Esophagus muscularis mucosa (tissue), 4 donors: ENCODE measurements around the gene CTSZ.

Experiments
- EP300 ChIP-seq: sonication (generic); formaldehyde crosslinking; IDR thresholded peaks from one replicate; pipeline ENCODE4 v1.6.1; 2017; ENCODE audit warnings: antibody characterized with exemption
- POLR2A ChIP-seq: fragments of 450-650 bp; IDR thresholded peaks from one replicate; pipeline ENCODE4 v1.6.1; 2017; ENCODE audit warnings: antibody characterized with exemption, moderate library complexity, mild to moderate bottlenecking, low read depth
- POLR2AphosphoS5 ChIP-seq, 2 donors: sonication (generic); formaldehyde crosslinking; IDR thresholded peaks; one replicate each; pipeline ENCODE4 v1.6.1; 2017; ENCODE audit warnings: antibody characterized with exemption in 2 of 2
- TF ChIP-seq, protein P1 (sequence below), 3 experiments: fragments of 200-600 bp in 2 of 3; fragments of 450-650 bp in 1 of 3; sonication (generic) in 2 of 3; IDR thresholded peaks; one replicate each; pipeline ENCODE4 v1.5.1; 2017 to 2019; ENCODE audit warnings: antibody characterized with exemption in 3 of 3, mild to moderate bottlenecking in 2 of 3, moderate library complexity in 1 of 3

DNA sequence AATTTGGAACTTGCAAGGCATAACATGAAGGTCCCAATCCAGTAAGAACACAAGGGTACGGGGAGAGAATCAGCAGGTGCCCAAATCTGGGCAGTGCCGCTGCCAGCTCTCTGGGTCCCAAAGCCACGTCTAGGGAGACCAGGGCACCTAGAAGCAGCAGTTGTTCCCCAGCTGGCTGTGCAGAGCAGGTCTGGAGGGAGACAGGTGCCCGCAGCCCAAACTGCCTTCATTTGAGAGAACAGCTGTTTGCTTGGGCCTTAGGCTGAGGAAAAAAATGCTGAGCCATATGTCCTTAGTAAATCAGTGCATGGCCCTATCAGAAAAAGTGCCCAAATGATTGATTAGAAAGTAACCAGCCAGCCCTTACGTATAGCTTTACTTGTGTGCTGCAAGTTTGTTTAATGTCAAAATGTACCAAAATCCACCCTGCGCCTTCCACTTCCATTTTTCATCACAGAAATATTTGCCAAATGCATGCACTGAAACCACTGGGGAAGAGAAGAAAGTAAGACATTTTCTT, 44.7 kb upstream of the CTSZ start:
- TF ChIP-seq, protein P1, sequence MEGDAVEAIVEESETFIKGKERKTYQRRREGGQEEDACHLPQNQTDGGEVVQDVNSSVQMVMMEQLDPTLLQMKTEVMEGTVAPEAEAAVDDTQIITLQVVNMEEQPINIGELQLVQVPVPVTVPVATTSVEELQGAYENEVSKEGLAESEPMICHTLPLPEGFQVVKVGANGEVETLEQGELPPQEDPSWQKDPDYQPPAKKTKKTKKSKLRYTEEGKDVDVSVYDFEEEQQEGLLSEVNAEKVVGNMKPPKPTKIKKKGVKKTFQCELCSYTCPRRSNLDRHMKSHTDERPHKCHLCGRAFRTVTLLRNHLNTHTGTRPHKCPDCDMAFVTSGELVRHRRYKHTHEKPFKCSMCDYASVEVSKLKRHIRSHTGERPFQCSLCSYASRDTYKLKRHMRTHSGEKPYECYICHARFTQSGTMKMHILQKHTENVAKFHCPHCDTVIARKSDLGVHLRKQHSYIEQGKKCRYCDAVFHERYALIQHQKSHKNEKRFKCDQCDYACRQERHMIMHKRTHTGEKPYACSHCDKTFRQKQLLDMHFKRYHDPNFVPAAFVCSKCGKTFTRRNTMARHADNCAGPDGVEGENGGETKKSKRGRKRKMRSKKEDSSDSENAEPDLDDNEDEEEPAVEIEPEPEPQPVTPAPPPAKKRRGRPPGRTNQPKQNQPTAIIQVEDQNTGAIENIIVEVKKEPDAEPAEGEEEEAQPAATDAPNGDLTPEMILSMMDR (IDR thresholded peaks at IDR 0.05), result no peak
- no peak for TF ChIP-seq EP300
- no peak for TF ChIP-seq POLR2AphosphoS5 (IDR thresholded peaks at IDR 0.05)
- TF ChIP-seq POLR2A, result no peak
